MCF 10A (cell line): ENCODE results near the gene POU3F1. TPM values are rescaled to one million over a fixed set of nuclear protein-coding genes. Genes with fewer than 3 reads are reported as not detected.

Source experiments
- BruUV-seq: library from RNA; stranded (reverse); fragments of 400-500 nt; replicated peaks from 2 replicates; lab custom pipeline; 2021; lab: Mats Ljungman, UMichigan
- CTCF ChIA-PET: fragments of 300-600 bp; sonication (Branson Sonifier 250); formaldehyde crosslinking; extraction: SDS; loops from one replicate; lab custom pipeline; 2021; ENCODE audit warnings: antibody characterized with exemption, inconsistent platforms; lab: Yijun Ruan, JAX
- POLR2A ChIA-PET: fragments of 300-600, 350-650 bp; sonication (Branson Sonifier 250); formaldehyde crosslinking; extraction: SDS; loops from one replicate; lab custom pipeline; 2020; ENCODE audit warnings: antibody characterized with exemption, inconsistent platforms; lab: Yijun Ruan, JAX
- DNase-seq: peaks from one replicate; pipeline ENCODE4 v3.0.0-alpha.2; 2018; ENCODE audit not compliant: unreplicated experiment
- H3K27ac Mint-ChIP-seq: one replicate; pipeline ENCODE4 v1.8.0; 2022; ENCODE audit warnings: mild to moderate bottlenecking, low read depth, mixed read lengths; ENCODE audit not compliant: unreplicated experiment
- H3K27me3 Mint-ChIP-seq: one replicate; pipeline ENCODE4 v1.8.0; 2022; ENCODE audit warnings: mixed read lengths; ENCODE audit not compliant: insufficient read depth, unreplicated experiment
- H3K36me3 Mint-ChIP-seq: one replicate; pipeline ENCODE4 v1.8.0; 2022; ENCODE audit warnings: mild to moderate bottlenecking, moderate library complexity, mixed read lengths; ENCODE audit not compliant: insufficient read depth, unreplicated experiment
- H3K4me1 Mint-ChIP-seq: one replicate; pipeline ENCODE4 v1.8.0; 2022; ENCODE audit warnings: mixed read lengths; ENCODE audit not compliant: insufficient read depth, unreplicated experiment
- H3K4me3 Mint-ChIP-seq: one replicate; pipeline ENCODE4 v1.8.0; 2022; ENCODE audit warnings: mild to moderate bottlenecking, moderate library complexity, mixed read lengths; ENCODE audit not compliant: unreplicated experiment
- H3K9me3 Mint-ChIP-seq: one replicate; pipeline ENCODE4 v1.8.0; 2022; ENCODE audit warnings: mixed read lengths; ENCODE audit not compliant: unreplicated experiment
- intact Hi-C: fragments of 100-400 bp; cut with micrococcal nuclease; formaldehyde crosslinking; loops from 2 replicates; pipeline ENCODE4 v1.14.1; 2022
- total RNA-seq: library from RNA; stranded (reverse); gene quantifications from 2 replicates; pipeline ENCODE4 v1.2.3, GENCODE V29; 2022
- TF ChIP-seq, protein P1 (sequence below): fragments of 200-600 bp; IDR thresholded peaks from one replicate; pipeline ENCODE4 v1.8.0; 2022; ENCODE audit warnings: antibody characterized with exemption, mild to moderate bottlenecking; ENCODE audit not compliant: unreplicated experiment

Gene POU3F1
- total RNA-seq, 1 experiment from 2014 or later, result 0.14 TPM

DNA sequence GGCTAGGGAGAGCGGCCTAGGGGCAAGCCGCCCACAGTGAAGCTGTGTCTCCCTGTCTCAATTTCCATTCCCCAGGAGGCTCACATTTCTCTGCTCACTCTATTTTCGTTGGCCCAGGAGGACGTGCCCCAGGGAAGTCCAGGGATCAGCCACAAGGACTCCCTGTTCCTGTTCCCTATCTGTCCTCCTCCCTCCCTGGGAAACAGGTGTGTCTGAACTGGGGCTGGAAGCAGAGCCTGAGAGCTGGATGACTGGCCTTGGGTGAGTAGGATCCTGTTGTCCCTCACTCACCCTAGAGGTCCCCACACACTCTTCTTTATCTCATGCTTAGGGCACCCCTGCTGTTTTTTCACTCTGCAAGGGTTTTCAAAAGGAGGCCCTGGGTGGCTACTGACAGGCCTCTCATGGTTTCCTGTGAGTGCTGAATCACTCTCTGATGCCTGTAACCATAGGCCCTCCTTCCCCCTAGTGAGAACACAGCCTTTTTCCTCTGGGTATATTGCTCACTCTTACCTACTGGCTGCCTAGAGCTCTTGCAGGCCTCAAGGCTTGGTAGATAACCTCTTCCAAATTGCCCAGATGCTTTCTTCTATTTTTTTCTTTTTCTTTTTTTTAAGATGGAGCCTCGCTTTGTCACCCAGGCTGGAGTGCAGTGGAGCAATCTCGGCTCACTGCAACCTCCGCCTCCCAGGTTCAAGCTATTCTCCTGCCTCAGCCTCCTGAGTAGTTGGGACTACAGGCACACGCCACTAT, 37.3 kb downstream of the POU3F1 start:
- peak overlapping the region; percentile 94 for H3K27ac Mint-ChIP-seq
- peak overlapping the region; percentile 9 for H3K4me3 Mint-ChIP-seq
- H3K27me3 Mint-ChIP-seq, result no peaks in the 10 kb centered on the region
- no peaks in the 10 kb centered on the region for H3K9me3 Mint-ChIP-seq
- peaks cover 25% of the 10 kb centered on the region for H3K4me1 Mint-ChIP-seq
- ChIA-PET POLR2A (interaction anchor here (0.8 to 2.8 kb wide), 8 partner anchors 11 to 850 kb away, joined by 4 to 26 read pairs (median 4); partner anchors contain the start of genes MTF1 and SF3A3), CTCF (interaction anchor here (0.6 to 8.9 kb wide), 9 partner anchors 9 to 1791 kb away, joined by 3 to 58 read pairs (median 5); partner anchors contain the start of gene SF3A3)
- no TSS peak for BruUV-seq
- DNase-seq, result peak; percentile 59
- intact Hi-C loops, result no loop called here
- H3K36me3 Mint-ChIP-seq, result peaks cover 12% of the 10 kb centered on the region
- TF ChIP-seq, protein P1, sequence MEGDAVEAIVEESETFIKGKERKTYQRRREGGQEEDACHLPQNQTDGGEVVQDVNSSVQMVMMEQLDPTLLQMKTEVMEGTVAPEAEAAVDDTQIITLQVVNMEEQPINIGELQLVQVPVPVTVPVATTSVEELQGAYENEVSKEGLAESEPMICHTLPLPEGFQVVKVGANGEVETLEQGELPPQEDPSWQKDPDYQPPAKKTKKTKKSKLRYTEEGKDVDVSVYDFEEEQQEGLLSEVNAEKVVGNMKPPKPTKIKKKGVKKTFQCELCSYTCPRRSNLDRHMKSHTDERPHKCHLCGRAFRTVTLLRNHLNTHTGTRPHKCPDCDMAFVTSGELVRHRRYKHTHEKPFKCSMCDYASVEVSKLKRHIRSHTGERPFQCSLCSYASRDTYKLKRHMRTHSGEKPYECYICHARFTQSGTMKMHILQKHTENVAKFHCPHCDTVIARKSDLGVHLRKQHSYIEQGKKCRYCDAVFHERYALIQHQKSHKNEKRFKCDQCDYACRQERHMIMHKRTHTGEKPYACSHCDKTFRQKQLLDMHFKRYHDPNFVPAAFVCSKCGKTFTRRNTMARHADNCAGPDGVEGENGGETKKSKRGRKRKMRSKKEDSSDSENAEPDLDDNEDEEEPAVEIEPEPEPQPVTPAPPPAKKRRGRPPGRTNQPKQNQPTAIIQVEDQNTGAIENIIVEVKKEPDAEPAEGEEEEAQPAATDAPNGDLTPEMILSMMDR, result no peak

DNA sequence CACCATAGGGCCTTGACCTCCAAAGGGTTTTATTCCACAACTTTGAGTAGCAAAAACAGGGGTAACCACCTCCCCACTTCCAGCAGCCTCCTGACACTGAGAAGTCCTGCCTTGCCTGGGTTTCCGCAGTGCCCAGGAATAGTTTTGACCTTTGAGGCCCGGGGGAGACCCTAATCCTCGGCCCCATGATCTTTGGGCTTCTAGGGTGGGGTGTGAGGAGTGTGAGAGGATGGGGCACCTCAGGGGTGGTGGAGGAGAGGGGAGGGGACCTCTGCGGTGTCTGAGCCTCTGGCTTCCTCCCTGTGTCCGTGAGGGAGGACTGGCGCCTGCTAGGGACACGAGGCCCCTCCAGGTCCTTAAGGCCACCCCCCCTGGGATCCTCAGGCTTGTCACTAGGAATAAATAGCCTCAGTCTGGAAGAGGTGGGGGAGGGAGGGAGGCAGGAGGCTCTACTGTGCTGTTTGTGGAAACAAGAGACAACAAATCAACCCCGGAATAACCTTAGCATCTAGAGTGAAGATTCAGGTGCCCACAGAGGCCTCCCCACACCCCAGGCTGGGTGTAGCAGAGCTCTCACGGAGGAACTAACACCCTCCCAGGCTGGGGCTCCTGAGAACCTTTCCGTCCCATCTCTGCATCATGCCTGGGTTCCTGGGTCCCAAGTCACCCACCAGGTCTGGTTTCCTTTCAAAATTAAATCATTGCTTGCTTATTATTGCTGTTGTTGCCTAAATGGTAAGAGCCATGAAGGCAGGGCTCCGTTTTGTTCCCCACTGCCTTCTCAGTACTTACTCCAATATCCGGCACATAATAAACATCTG, 40.4 kb downstream of the POU3F1 start:
- POLR2A ChIA-PET, result no interaction called here
- DNase-seq, result no peak
- Mint-ChIP-seq H3K36me3 (peaks cover 4% of the 10 kb centered on the region), H3K4me3 (peak overlapping the region; percentile 58), H3K27ac (no peak overlapping the region), H3K9me3 (no peaks in the 10 kb centered on the region), H3K27me3 (no peaks in the 10 kb centered on the region), H3K4me1 (peaks cover 32% of the 10 kb centered on the region)
- CTCF ChIA-PET, result no interaction called here
- BruUV-seq, result no TSS peak
- TF ChIP-seq, protein P1, result no peak
- intact Hi-C loops, result no loop called here

DNA sequence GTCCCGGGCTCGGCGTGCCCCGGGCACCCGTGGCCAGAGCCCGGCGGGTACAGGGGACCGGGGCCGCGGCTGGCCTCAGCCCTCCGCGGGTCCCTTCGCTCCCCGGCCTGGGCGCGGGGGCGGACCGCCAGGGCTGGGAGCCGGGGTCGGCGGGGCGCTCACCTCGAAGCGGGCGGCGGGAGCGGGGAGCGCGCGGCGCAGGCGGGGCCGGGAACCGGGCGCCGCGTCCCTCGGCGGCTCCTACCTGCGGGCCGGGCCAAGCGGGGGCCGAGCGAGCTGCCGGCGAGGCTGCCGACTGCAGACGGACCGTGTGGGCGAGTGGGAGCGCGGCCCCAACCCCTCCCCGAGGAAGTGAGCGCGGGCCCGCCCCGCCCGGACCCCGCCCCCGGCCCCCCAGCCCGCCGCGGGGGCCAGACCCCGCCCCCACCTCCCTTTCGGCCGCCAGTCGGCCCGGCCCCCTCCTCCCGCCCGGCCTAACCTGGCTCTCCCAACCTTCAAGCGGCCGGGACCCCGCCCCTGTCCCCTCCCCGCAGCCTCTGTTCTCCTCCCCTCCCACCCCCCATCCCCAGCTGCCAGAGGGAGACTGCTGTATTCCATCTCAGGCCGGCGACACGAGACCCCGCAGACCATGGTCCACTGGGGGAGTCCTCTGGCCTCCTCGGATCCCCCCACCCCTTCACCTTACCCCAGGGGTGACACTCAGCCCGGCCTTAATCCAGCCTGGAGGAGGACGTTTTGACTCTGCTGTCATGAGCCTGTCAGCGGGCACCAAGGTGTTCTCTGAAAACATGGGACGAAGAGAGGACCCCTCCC, 41.2 kb downstream of the POU3F1 start, which contains the start of gene FHL3:
Gene FHL3, minus strand, starts transcription at position 320 of the 813 bp plus-strand sequence. CDS start 6,102 bp downstream, outside the sequence.
- no peaks in the 10 kb centered on the region for H3K27me3 Mint-ChIP-seq

More for the DNA sequence above, 41.2 kb downstream of the POU3F1 start, which contains the start of gene FHL3:
- ChIA-PET CTCF (no interaction called here), POLR2A (no interaction called here)
- no TSS peak for BruUV-seq
- peak; percentile 53 for DNase-seq
- TF ChIP-seq, protein P1, result no peak
- H3K4me3 Mint-ChIP-seq, result peak within 1 kb of the TSS; percentile 89
- intact Hi-C loops, result no loop called here
- peaks cover 40% of the 10 kb centered on the region for H3K4me1 Mint-ChIP-seq
- H3K36me3 Mint-ChIP-seq, result peaks cover 4% of the 10 kb centered on the region
- H3K27ac Mint-ChIP-seq, result peak within 1 kb of the TSS; percentile 95
- H3K9me3 Mint-ChIP-seq, result no peaks in the 10 kb centered on the region
